HL-60 (cell line): ENCODE data around the gene BATF3.

Experiments
- DNase-seq, 2 experiments: peaks; one replicate each; pipeline ENCODE4 v3.0.0-alpha.2; 2010 to 2020; ENCODE audit warnings: low read depth in 1 of 2, low spot score in 1 of 2
- H3K27ac ChIP-seq: fragments of 250-450 bp; sonication (Bioruptor Pico); replicated peaks from 2 replicates; pipeline ENCODE4 v1.5.1; 2020; ENCODE audit warnings: mild to moderate bottlenecking, moderate library complexity
- H3K27me3 ChIP-seq: fragments of 250-450 bp; sonication (Bioruptor Pico); 2 replicates; pipeline ENCODE4 v1.5.1; 2021; ENCODE audit warnings: mild to moderate bottlenecking, moderate library complexity; ENCODE audit not compliant: insufficient read depth, poor library complexity, severe bottlenecking
- H3K4me3 ChIP-seq: replicated peaks from 2 replicates; pipeline ENCODE4 v1.5.1; 2011; ENCODE audit warnings: mild to moderate bottlenecking, control low read depth, low read length; ENCODE audit not compliant: insufficient read depth
- GABPA ChIP-seq: IDR thresholded peaks from 2 replicates; pipeline ENCODE4 v1.6.1; 2012; ENCODE audit warnings: low read depth
- POLR2AphosphoS5 ChIP-seq: IDR thresholded peaks from 2 replicates; pipeline ENCODE4 v1.6.1; 2012; ENCODE audit warnings: low read depth
- SPI1 ChIP-seq: IDR thresholded peaks from 2 replicates; pipeline ENCODE4 v1.6.1; 2012; ENCODE audit warnings: low read depth, mild to moderate bottlenecking, borderline replicate concordance
- TF ChIP-seq, protein P1 (sequence below): IDR thresholded peaks from one replicate; pipeline ENCODE4 v1.5.1; 2011; ENCODE audit warnings: low read length, control low read depth, inconsistent platforms; ENCODE audit not compliant: insufficient read depth
- TF ChIP-seq, protein P2 (sequence below): IDR thresholded peaks from 2 replicates; pipeline ENCODE4 v1.6.1; 2012; ENCODE audit warnings: low read depth; ENCODE audit not compliant: insufficient replicate concordance

BATF3 gene

DNA sequence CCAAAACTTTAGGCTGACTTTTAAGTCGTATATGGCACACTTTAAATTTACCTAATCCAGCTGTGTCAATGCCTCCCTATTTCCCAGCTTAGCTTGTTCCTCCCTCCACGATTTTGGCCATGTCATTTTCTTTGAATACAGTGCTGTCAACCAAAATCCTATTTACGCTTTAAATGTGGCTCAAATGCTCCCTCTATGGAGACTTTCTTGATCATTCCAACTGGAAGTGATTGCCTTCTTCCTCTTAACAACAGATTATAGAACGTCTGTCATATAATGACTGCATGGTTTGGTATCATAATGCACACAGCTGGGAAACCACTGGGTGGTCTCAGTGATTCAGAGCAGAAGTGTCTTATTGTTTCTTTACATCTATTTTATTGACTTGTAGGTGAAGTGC, 18.9 kb upstream of the BATF3 start:
- Histone ChIP-seq H3K27me3 (peaks cover 3% of the 10 kb centered on the region), H3K27ac (no peak overlapping the region), H3K4me3 (no peak overlapping the region)
- TF ChIP-seq, protein P1, sequence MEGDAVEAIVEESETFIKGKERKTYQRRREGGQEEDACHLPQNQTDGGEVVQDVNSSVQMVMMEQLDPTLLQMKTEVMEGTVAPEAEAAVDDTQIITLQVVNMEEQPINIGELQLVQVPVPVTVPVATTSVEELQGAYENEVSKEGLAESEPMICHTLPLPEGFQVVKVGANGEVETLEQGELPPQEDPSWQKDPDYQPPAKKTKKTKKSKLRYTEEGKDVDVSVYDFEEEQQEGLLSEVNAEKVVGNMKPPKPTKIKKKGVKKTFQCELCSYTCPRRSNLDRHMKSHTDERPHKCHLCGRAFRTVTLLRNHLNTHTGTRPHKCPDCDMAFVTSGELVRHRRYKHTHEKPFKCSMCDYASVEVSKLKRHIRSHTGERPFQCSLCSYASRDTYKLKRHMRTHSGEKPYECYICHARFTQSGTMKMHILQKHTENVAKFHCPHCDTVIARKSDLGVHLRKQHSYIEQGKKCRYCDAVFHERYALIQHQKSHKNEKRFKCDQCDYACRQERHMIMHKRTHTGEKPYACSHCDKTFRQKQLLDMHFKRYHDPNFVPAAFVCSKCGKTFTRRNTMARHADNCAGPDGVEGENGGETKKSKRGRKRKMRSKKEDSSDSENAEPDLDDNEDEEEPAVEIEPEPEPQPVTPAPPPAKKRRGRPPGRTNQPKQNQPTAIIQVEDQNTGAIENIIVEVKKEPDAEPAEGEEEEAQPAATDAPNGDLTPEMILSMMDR = no peak
- TF ChIP-seq SPI1 (no peak), GABPA (no peak), POLR2AphosphoS5 (no peak)
- TF ChIP-seq, protein P2, sequence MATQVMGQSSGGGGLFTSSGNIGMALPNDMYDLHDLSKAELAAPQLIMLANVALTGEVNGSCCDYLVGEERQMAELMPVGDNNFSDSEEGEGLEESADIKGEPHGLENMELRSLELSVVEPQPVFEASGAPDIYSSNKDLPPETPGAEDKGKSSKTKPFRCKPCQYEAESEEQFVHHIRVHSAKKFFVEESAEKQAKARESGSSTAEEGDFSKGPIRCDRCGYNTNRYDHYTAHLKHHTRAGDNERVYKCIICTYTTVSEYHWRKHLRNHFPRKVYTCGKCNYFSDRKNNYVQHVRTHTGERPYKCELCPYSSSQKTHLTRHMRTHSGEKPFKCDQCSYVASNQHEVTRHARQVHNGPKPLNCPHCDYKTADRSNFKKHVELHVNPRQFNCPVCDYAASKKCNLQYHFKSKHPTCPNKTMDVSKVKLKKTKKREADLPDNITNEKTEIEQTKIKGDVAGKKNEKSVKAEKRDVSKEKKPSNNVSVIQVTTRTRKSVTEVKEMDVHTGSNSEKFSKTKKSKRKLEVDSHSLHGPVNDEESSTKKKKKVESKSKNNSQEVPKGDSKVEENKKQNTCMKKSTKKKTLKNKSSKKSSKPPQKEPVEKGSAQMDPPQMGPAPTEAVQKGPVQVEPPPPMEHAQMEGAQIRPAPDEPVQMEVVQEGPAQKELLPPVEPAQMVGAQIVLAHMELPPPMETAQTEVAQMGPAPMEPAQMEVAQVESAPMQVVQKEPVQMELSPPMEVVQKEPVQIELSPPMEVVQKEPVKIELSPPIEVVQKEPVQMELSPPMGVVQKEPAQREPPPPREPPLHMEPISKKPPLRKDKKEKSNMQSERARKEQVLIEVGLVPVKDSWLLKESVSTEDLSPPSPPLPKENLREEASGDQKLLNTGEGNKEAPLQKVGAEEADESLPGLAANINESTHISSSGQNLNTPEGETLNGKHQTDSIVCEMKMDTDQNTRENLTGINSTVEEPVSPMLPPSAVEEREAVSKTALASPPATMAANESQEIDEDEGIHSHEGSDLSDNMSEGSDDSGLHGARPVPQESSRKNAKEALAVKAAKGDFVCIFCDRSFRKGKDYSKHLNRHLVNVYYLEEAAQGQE = no peak
- DNase-seq = no peak

DNA sequence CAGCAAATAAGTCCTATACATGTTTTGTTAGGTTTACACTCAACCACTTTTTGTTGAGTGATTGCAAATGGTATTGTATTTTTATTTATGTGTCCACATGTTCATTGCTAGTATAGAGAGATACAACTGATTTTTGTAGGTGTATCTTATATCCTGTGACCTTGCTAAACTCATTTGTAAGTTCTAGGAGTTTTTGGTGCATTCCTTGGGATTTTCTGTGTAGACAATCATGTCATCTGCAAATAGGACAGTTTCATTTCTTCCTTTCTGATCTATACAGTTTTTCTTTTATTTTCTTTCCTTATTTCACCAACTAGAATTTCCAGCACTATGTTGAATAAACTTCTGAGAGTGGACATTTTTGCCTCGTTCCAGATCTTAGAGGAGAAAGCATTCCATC, 16.5 kb upstream of the BATF3 start:
- no peak for TF ChIP-seq POLR2AphosphoS5
- TF ChIP-seq, protein P2 = no peak
- Histone ChIP-seq H3K27ac (no peak overlapping the region), H3K4me3 (no peak overlapping the region), H3K27me3 (peaks cover 3% of the 10 kb centered on the region)
- DNase-seq = no peak

DNA sequence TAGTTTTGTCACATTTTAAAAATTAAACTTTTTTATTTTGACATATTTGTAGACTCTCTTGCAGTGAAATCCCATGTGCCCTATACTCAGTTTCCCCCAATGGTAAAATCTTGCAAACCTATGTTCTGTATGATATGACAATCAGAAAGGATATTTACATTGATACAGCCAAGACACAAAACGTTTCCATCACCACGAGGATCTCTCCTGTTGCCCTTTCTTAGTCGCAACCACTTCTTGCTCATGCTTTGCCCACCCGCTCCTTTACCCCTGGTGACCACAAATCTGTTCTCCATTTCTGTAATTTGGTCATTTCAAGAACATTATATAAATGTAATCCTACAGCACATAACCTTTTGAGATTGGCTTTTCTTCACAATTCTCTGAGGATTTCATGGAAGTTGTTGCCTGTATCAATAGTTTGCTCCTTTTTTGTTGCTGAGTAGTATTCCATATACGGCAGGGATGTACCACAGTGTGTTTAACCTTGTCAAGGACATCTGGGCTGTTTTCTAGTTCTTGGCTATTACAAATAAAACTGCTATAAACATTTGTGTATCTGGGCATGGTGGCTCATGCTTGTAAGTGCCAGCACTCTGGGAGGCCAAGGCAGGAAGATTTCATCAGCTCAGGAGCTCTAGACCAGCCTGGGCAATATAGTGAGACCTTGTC, 14.0 kb upstream of the BATF3 start:
- no peak for TF ChIP-seq GABPA
- TF ChIP-seq, protein P1 = no peak
- TF ChIP-seq, protein P2 = no peak
- no peak for TF ChIP-seq SPI1
- TF ChIP-seq POLR2AphosphoS5 = no peak
- no peak for DNase-seq
- Histone ChIP-seq H3K4me3 (no peak overlapping the region), H3K27me3 (peaks cover 3% of the 10 kb centered on the region), H3K27ac (no peak overlapping the region)
